Measurements from ENCODE around the gene SRPK3. TPM values are rescaled to one million over a fixed set of nuclear protein-coding genes. Genes with fewer than 3 reads are reported as not detected.
"Not testable (repeated sequence)": the region's sequence is repeated elsewhere in the genome, so short reads cannot be mapped to it uniquely, and the experiment has no call there.

The SRPK3 gene
- polyA plus RNA-seq, 1 donor: 0.73 TPM

- DNase-seq: no peak
These were observed 24.6 kb downstream of the SRPK3 start for GRCh38 chrX:153805436-153805835.

- DNase-seq: no peak
These were observed 26.2 kb downstream of the SRPK3 start for GRCh38 chrX:153806999-153807575.

- no peak for DNase-seq
These were observed 27.1 kb downstream of the SRPK3 start for GRCh38 chrX:153807976-153808375.

- no peak for DNase-seq
These were observed 31.4 kb downstream of the SRPK3 start for GRCh38 chrX:153812220-153812619.

GRCh38 chrX:153813161-153813560 lies 32.3 kb downstream of the SRPK3 start:
- no peak for DNase-seq

- DNase-seq: no peak
These were observed 33.9 kb downstream of the SRPK3 start for GRCh38 chrX:153814591-153815315.

- no peak for DNase-seq
These were observed 36.2 kb downstream of the SRPK3 start for GRCh38 chrX:153816831-153817690.

- not testable (repeated sequence) for DNase-seq
These were observed 37.2 kb downstream of the SRPK3 start for GRCh38 chrX:153818064-153818463.

GRCh38 chrX:153818571-153819383 lies 37.9 kb downstream of the SRPK3 start:
- no peak for DNase-seq

GRCh38 chrX:153819384-153820040 lies 38.7 kb downstream of the SRPK3 start:
- DNase-seq: no peak

GRCh38 chrX:153820601-153821000 lies 39.8 kb downstream of the SRPK3 start:
- DNase-seq: no peak

- DNase-seq: no peak
These were observed 40.2 kb downstream of the SRPK3 start for GRCh38 chrX:153821066-153821465.

- no peak for DNase-seq
These were observed 43.5 kb downstream of the SRPK3 start for GRCh38 chrX:153824348-153824747.

- no peak for DNase-seq
These were observed 44.2 kb downstream of the SRPK3 start for GRCh38 chrX:153825042-153825441.

GRCh38 chrX:153827016-153827415 lies 46.2 kb downstream of the SRPK3 start:
- no peak for DNase-seq

GRCh38 chrX:153827903-153828302 lies 47.1 kb downstream of the SRPK3 start:
- DNase-seq: no peak

- no peak for DNase-seq
These were observed 47.5 kb downstream of the SRPK3 start for GRCh38 chrX:153828308-153828707.

- DNase-seq: no peak
These were observed 48.1 kb downstream of the SRPK3 start for GRCh38 chrX:153828723-153829548.

- no peak for DNase-seq
These were observed 48.6 kb downstream of the SRPK3 start for GRCh38 chrX:153829549-153829798.

GRCh38 chrX:153829799-153830639 lies 49.2 kb downstream of the SRPK3 start, which contains the start of gene PDZD4:
TSS of gene PDZD4 (minus strand) at chrX:153830544. CDS start at chrX:153830298, 246 bp downstream.
- DNase-seq: no peak

All from left kidney (tissue), 2 donors.